Activated CD4-positive, CD25-positive, alpha-beta regulatory T cell (primary cell): ENCODE results near the gene NCDN.
"Not testable (repeated sequence)": the region's sequence is repeated elsewhere in the genome, so short reads cannot be mapped to it uniquely, and the experiment has no call there.

Experiments used
- DNase-seq, 4 experiments: peaks; one replicate each; lab custom pipeline; 2025; lab: John Stamatoyannopoulos, UW

The NCDN gene

DNA sequence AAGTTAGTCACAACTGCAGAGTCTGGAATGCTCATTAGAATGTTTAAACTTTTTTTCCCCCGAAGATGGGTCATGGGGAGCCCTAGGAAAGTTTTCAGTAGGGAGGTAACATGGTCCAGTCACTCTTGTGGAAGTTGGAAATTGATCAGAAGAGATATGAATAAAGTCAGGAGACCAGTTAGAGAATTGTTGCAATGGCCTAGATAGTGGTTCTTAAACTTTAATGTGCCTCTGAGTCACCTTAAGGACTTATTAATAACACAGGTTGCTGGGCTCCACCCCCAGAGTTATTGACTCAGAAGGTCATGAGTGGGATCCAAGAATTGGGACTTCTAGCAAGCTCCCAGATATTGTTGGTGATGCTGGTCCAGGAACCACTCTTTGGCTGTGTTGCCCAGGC is 12.3 kb downstream of the NCDN start:
- DNase-seq, result no peak

DNA sequence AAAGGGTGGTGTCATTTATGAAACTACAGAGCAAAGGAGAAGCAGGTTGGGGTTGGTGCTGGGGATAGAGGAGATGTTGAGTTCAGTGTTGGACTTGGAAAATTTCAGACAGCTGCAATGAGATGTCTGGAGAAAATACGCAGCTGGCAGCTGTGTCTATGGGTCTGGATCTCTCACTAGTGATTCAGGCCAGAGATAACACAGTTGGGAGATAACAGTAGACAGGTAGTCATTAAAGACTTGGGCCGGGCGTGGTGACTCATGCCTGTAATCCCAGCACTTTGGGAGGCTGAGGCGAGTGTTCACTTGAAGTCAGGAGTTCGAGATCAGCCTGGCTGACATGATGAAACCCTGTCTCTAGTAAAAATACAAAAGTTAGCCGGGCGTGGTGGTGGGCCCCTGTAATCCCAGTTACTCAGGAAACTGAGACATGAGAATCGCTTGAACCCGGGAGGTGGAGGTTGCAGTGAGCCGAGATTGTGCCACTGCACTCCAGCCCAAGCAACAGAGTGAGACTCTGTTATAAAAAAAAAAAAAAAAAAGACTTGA is 13.1 kb downstream of the NCDN start:
- DNase-seq, result no peak

- no peak for DNase-seq
Measured at GRCh38 chr1:35571263-35571662, 13.7 kb downstream of the NCDN start.

DNA sequence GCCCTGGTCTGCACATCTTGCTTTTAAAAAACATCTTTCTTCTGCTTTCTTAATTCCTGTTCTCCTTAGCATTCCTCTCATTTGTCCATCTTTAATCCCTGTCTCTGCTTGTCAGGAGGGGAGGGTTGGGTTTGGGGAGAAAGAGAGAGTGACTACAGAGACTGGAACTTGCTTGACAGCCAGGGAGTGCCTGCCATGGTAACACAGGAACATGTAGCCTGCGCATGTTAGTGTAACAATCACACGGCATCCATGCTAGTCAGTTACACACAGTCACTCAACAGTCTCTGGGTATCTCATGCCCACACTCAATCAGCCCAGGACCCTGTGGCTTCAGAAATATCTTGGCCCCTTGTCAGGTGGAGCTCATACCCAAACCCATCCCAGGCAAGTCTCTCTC is 14.7 kb downstream of the NCDN start:
- DNase-seq, result no peak

- DNase-seq, result no peak
Measured at GRCh38 chr1:35573198-35574124, 15.9 kb downstream of the NCDN start, which contains the start of gene TFAP2E. Gene TFAP2E (plus strand): TSS chr1:35573314. CDS start chr1:35573578, 264 bp downstream.

DNA sequence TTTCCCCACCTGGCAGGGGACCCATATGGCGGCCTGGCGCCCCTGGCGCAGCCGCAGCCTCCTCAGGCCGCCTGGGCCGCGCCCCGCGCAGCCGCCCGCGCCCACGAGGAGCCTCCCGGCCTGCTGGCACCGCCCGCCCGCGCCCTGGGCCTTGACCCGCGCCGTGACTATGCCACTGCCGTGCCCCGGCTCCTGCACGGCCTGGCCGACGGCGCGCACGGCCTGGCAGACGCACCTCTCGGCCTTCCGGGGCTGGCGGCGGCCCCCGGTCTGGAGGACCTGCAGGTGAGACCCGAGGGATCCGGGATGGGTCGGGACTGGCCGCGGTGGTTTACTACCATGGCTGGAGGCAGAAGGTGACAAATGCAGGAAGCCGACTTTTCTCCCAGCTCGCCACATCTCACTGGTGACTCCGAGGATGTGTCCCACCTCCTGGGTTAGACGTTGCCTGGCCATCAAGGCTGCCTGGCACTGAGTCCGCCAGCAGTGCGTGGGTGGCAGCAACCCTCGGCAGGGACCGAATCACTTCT is 16.6 kb downstream of the NCDN start:
- DNase-seq, result no peak

DNA sequence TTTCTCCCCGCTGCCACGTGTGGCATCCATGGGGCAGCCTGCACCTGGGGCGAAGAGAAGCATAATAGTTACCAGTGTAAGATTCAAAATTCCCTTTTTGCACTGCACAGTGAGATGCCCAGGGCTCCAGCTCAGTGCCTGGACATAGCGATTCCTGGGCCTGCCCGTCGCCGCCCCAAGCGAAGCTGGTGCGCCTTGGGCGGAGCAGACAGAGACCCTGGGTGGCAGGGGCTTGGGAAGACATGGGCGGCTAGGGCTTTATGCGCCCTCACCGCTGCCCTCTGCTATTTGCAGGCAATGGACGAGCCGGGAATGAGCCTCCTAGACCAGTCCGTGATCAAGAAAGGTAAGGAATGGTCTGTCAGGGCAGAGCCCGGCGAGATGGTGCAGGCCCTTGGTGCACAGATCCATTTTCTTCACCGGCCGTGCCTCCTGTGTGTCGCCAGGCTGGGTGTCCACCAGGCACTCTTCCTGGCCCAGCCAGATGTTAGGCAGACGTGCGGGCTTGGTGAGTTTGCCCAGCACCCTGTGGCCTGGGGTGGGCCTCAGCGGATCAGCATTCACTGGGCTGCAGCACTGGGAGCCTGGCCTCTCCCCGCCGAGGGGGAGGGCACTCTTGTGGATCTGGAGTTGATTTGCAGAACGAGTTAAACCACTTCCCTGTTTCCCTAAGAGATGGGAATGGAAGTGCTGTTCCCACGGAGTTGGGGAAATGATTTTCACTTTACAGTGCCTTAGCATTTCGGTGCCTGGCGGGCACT is 17.2 kb downstream of the NCDN start:
- DNase-seq, result no peak

DNA sequence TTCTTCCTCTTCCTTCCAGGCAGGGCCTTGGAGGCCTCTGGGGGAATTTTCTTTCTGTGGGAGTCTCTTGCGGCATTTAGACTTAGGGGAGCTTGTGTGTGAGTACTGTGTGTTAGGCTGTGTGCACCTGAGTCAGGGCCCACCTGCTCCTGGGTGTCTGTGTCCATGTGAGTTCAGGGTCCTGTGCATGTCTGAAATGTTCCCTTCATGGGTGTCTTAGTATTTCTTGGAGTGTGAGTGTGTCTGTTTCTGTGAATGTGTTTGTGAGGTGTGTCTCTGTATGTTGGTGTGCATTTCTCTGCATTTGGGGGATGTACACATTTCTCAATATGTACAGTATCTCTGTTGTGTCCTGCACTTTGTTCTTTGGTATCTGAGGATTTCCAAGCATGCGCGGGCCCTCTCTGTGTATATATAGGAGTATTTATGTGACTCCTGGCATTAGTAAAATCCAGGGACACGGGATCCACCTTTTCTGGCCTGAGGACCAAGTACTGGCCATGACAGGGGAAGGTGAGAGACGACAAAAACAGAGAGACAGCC is 17.9 kb downstream of the NCDN start:
- no peak for DNase-seq

DNA sequence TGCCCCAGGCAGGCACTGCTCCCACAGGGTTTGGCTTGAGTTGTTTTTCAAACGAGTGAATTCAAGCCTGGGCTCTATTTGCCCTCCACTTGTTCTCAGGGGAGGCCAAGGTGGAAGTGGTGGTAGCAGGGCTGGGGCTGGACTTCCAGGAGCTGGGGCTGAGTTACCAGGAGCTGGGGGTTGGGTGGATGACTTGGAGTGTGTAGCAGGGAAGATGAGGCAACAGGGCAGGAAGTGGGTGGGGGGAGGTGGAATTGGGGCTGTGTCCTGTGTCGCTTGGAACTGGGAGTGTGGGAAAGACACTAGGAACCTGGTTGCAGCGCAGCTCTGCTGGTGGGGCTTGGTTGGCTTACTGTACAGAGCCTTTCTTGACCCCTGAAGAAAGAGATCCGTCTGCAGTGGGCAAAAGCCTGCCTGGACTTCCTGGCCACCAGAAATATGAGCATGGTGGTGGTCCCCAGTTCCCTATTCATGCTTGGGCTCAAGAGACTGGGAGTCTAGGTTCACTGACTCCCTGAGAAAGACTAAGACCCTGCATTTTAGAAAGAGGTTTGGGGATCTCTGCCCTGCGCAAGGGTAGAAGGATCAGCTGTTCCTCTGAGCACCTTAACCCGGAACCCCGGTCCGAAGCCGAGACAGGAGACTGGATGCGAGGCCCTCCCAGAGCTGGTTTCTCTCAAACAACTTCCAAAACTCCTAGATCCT is 18.6 kb downstream of the NCDN start:
- no peak for DNase-seq

- not testable (repeated sequence) for DNase-seq
Measured at GRCh38 chr1:35576766-35577070, 19.1 kb downstream of the NCDN start.

DNA sequence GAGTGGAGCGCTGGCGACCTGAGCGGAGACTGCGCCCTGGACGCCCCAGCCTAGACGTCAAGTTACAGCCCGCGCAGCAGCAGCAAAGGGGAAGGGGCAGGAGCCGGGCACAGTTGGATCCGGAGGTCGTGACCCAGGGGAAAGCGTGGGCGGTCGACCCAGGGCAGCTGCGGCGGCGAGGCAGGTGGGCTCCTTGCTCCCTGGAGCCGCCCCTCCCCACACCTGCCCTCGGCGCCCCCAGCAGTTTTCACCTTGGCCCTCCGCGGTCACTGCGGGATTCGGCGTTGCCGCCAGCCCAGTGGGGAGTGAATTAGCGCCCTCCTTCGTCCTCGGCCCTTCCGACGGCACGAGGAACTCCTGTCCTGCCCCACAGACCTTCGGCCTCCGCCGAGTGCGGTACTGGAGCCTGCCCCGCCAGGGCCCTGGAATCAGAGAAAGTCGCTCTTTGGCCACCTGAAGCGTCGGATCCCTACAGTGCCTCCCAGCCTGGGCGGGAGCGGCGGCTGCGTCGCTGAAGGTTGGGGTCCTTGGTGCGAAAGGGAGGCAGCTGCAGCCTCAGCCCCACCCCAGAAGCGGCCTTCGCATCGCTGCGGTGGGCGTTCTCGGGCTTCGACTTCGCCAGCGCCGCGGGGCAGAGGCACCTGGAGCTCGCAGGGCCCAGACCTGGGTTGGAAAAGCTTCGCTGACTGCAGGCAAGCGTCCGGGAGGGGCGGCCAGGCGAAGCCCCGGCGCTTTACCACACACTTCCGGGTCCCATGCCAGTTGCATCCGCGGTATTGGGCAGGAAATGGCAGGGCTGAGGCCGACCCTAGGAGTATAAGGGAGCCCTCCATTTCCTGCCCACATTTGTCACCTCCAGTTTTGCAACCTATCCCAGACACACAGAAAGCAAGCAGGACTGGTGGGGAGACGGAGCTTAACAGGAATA is 19.7 kb downstream of the NCDN start:
- DNase-seq, result peak; percentile 20 to 53 (median 36)

GRCh38 chr1:35580949-35581388 is 23.4 kb downstream of the NCDN start:
- no peak for DNase-seq

DNA sequence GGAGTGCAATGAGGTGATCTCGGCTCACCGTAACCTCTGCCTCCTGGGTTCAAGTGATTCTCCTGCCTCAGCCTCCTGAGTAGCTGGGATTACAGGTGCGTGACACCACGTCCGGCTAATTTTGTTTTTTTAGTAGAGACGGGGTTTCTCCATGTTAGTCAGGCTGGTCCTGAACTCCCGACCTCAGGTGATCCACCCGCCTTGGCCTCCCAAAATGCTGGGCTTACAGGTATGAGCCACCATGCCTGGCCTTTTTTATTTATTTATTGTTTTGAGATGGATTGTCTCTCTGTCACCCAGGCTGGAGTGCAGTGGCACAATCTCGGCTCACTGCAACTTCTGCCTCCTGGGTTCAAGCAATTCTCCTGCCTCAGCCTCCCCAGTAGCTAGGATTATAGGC is 24.0 kb downstream of the NCDN start:
- not testable (repeated sequence) for DNase-seq

- DNase-seq, result no peak
Measured at GRCh38 chr1:35585281-35585680, 27.7 kb downstream of the NCDN start.

GRCh38 chr1:35585805-35586204 is 28.2 kb downstream of the NCDN start:
- not testable (repeated sequence) for DNase-seq

GRCh38 chr1:35586808-35587207 is 29.2 kb downstream of the NCDN start:
- no peak for DNase-seq

DNA sequence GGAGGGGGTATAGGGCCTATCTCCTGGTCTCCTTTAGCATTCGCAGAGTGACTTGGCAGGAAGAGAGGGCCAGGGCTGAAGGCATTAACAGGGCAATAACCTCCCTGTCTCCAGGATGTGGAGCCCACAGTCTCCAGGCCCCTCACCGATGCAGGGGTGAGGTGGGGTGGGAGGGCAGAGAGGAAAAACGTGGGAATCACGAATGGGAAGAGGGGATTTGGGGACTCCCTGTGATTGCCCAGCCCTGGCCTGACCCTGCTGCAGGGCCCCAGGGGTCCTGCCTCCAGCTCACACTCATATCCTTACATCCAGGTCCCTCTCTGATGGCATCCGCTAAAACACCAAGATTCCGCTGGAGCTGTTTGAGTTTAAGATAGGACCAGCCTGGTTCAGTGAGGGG is 30.1 kb downstream of the NCDN start:
- DNase-seq, result no peak

DNA sequence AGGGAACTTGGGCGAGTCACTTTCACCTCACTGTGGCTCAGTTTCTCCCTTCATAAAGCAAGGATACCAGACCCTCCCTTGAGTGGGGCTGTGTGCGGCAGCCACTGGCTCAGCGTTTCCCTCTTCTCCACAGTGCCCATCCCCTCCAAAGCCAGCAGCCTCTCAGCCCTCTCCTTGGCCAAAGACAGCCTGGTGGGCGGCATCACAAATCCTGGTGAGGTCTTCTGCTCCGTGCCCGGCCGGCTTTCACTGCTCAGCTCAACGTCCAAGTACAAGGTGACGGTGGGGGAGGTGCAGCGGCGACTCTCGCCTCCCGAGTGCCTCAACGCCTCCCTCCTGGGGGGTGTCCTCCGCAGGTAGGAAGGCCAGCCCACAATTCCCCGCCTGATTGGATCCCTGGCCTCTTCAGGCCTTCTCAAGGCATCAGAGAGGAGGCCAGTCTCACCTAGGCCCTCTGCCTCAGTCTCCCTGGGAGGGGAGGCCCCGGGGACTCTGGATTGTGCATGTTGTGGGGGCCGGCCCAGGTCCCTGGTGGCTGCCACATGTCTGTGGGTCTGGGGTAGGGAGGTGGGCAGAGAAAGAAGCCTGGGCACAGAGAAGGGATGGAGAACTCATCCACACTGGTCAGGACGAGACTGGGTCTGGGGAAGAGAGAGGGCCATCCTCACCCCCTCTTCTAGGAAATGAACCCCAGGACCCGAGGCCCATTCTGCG is 30.8 kb downstream of the NCDN start:
- DNase-seq, result no peak

DNA sequence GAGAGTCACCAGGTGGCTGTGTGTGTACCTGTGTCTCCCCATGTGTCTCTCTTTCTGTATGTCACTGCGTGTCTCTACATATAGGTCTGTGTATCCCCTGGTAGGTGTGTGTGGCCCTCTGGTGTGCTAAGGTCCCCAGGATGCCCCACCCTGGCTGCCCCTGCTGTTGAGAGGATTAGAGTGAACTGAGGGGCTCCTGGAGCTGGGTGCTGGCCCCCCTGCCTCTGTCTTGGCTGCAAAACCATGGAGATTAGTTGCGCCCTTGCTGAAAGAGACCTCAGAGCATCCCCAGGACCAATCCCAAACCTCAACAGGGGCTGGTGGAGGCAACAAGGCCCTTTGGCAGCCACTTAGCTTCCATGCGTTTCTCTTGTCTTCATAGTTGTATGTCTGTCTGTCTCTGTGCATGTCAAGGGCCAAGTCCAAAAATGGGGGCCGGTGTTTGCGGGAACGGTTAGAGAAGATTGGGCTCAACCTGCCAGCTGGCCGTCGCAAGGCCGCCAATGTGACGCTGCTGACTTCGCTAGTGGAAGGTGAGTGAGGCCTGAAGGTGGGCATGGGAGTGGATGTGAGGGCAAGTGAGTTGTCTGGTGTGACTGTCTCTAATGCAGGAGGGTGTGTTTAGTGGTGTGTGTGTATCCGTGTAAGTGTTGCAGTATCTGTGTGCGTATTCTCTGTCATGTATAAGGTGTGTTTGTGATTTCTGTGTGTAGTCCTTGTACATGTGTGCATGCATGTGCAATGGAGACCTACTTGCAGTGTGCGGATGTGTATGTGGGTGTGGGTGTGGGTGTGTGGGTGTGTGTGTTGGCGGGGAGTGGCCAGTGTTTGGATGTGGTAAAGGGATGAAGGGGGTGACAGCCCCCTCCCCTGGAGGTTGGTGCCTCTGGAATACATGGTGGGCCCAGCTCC is 32.2 kb downstream of the NCDN start:
- no peak for DNase-seq
